GM19397 (cell line): Measurements from ENCODE around the gene ITPRIPL2.

Experiments
- ATAC-seq: cut with Tn5 transposase; IDR thresholded peaks from one replicate; pipeline ENCODE4 v1.9.1; 2021; ENCODE audit warnings: mild to moderate bottlenecking, moderate library complexity; ENCODE audit not compliant: unreplicated experiment

The ITPRIPL2 gene

GRCh38 chr16:19119564-19119963 lies 5.8 kb downstream of the ITPRIPL2 start:
- ATAC-seq = no peak

DNA sequence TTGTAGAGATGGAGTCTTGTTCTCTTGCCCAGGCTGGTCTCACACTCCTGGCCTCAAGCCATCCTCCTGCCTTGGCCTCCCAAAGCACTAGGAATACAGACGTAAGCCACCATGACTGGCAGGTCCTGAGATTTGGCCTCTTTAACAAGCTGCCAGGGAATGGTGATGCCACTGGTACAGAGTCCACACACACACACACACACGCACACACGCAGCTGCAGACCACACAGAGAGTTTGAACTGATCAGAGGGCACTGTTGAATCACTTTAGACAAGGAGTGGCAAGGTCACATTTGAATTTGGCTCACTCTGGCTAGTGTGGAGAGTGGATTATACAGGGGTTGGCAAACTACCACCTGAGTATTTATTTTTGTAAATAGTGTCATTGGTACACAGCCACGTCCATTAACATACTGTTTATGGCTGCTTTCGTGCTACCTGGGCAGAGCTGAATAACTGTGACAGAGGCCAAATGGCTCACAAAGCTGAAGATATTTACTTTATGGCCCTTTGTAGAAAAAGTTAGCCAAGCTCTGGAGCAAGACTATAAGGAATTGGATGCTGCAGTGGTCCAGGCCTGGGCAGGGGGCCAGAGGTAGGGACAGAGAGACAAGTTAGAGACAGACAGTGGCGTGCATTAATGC lies 9.9 kb downstream of the ITPRIPL2 start:
- ATAC-seq = no peak

DNA sequence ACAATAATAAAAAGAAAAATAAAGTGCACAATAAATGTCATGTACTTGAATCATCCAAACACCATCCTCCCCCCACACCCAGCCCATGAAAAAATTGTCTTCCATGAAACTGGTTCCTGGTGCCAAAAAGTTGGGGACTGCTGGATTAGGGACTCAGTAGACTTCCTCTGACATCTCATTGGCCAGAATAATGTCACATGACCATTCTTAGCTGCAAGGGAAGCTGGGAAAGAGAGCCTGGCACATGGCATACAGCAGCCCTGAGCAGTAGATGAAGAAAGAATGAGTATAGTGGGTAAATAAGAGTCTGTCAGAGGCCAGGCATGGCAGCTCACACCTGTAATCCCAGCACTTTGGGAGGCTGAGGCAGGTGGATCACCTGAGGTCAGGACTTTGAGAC lies 12.5 kb downstream of the ITPRIPL2 start:
- no peak for ATAC-seq

DNA sequence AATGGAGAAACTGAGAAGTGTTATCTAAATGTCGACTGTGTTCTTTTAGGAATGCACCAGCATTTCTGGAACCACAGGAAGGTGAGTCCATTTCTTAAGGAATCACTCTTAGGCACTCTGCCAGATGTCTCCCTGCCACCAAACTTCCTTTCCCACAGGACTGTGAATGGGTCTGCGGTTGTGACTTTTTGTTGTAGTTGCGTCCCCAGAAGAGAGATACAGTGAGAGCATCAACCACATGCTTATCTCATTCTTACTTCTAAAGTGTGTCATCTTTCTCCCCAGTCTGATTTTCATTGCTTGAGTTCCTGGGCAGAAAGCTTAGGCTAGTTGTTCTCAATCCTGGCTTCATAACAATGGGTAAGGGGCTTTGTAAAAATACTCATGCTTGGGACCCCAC lies 13.4 kb downstream of the ITPRIPL2 start:
- ATAC-seq = no peak

- no peak for ATAC-seq
Measured at GRCh38 chr16:19127674-19128131, 13.9 kb downstream of the ITPRIPL2 start.

DNA sequence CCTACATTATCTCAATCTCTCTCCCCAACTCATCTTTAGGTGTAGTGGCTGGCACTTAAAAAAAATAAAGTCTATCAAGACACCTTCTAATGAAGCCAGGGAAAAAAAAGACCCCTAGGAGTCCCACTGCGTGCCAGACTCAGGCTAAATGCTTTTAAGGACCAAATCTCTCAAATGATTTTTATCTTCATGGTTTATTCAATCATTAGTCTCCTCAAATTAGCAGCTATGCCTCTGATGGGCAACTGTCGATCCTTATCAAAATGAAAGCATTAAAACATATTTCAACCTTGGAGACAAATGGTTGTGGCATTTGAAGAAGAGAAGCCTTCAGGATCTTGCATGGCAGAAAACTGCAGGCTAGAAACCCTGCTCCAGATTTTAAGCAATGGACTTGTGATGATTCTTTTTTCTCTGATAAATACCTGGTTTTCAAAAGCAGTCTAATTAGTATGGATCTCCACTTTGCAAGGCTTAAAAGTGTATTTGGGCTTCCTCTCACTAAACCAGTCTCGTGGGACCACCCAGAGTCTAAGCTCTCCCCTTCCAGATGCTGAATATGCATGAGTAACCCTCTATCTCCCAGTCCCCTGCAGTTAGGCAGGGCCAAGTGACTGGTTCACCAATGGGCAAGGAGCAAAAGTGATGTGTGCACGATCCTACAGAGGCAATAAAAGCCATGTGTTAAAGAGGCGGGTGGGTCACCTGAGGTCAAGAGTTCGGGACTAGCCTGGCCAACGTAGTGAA lies 14.9 kb downstream of the ITPRIPL2 start:
- ATAC-seq = no peak

DNA sequence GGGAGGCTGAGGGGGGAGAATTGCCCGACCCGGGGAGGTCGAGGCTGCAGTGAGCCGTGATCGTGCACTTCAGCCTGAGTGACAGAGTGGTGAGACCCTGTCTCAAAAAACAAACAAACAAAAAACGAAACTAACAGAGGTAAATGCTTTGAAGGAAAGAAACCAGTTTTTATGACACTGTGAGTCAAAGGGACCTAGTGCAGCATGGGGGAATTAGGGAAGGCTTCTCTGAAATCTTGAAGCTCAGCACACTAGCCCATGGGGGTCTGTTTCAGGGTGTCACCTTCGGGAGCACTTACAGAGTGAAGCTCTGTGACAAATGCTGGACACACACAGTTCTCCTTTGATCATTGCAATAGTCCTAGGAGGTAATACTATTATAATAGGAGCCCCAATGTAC lies 16.6 kb downstream of the ITPRIPL2 start:
- ATAC-seq = no peak

DNA sequence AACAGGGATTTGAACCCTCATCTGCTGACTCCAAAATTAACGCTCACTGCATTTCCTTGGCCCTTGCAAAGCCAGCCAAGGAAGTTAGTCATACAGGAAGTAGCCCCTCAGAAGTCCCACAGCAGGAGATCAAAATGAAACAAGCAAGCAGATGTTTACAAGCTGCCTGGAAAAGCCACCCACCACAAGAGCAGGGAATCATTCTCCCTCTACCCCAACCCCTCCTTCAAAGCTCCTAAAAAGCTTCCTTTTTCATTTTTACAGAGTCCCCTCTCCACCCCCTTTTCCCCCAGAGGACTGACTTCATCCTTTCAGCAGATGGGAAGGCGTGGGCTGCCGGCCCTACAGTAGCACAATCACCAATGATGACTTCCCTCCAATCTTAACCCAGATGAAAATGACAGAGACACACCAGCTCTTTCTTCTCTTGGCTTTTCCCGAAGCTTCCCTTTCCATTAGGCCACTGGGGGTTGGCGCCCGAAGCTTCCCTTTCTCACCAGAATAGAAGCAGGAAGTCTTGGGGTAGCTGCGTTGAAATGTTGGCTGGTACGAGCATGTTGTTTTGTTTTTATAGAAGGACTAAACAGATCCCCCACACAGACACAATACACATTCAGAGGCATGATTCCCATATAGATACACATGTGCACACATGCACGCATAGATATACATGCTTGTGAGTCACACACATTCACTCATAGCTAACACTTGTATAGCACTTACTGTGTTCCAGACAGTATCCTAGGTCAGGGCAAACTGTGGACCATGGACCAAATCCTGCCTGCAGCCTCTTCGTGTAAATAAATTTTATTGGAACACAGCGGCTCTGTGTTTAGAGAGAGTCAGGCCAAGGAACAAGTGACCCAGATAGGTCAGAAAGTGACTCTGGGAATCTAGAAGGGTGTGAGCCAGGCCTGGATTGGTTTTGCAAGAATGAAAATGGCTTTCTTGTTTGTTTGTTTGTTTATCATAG lies 17.4 kb downstream of the ITPRIPL2 start:
- ATAC-seq = no peak

- ATAC-seq = no peak
Measured at GRCh38 chr16:19131825-19132218, 18.1 kb downstream of the ITPRIPL2 start.

DNA sequence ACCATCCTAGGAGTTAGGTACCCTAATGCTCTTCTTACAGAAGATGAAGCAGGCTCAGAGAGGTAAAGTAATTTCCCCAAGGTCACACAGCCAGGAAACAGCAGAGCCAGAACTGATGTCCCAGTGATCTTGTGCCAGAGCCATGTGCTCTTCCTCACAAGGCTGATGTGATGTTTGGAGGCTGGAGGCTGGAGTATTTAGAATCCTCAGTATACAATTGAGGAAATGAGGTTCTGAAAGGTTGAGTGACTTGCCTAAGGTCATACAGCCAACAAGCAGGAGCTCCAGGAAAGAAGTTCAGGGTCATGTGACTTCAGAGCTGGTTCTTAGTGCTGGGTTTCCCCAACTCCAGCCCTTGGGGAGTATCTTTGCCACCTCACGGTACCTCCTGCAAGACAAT lies 18.5 kb downstream of the ITPRIPL2 start:
- no peak for ATAC-seq

DNA sequence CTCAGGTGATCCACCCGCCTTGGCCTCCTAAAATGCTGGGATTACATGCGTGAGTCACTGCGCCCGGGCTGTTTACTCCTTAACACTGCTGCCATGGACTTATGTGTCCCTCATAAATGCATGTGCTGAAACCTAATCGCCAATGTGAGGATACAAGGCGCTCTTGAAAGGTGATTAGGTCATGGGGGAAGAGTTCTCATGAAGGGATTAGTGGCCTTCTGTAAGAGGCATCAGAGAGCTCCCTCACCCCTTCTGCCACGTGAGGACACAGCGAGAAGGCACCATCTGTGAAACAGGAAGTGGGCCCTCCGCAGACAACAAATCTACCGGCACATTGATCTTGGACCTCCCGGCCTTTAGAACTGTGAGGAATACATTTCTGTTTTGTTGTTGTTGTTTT lies 19.1 kb downstream of the ITPRIPL2 start:
- no peak for ATAC-seq

DNA sequence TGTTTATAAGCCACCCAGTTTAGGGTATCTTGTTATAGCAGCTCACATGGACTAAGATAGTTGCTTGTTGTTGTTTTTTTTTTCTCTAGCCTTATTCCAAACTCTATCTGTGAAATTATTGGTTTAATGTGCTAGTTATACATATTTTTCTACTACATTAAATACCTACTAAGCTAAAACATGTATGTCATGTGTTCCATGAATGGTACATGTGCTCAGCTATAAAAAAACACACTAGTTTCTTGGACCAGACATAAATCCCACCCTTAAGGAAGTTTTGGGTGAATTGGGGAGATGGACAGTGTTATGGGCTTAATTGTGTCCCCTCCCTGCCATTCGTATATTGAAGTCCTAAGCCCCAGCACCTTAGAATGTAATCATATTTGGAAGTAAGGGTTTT lies 19.8 kb downstream of the ITPRIPL2 start:
- no peak for ATAC-seq

DNA sequence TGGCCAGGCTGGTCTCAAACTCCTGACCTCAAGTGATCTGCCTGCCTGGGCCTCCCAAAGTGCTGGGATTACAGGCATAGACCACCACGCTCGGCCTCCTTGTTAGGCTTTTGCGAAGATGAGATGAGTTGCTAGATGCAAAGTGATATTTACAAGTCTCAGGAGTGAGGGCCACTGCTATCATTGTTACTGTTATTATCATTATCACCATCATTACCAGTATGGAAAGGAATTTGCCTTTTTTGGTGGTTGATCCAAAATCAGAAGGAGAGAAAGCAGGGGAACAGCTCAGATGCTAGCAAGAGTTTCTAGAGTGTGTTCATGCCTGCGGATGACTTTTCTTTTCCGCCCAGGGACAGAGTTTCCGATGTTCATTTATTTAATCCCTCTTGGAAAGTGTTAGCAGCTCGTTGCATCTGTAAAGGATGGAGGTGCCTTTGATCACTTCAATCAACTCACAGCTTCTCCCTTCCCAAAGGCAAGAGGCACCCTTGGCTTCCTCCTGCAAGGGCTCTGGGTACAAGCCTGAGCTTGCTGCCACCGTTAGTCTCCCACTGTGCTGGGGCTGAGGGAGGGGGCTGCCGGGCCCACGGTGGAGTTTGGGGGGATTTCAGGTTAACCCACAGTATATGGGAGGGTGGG lies 21.6 kb downstream of the ITPRIPL2 start:
- ATAC-seq = no peak

DNA sequence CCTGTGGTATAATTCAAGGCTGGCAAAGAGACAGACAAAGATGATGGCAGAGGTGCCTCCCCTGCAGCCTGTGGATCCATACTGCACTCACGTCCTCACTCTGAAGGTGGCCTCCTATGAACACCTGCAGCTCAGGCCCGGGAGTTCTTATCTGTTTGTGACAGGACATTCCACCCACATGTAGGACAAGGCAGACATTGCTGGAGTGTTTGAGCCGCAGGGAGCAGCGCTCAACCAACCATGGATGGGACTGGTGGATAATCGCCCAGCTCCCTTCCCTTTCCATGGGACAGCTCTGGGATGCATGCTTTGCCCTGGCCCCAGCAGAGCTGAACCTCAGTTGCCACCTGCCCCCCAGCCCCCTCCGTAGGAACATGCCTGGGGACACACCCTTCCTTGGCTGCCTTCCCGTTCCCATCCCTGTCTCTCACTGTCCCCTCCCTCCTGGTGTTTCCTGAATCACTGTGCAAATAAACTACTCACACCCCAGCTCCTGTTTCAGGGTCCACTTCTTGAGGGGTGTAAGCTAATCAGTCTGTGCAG lies 22.2 kb downstream of the ITPRIPL2 start:
- ATAC-seq = no peak

GRCh38 chr16:19136549-19137196 lies 22.9 kb downstream of the ITPRIPL2 start:
- ATAC-seq = no peak

GRCh38 chr16:19137201-19138128 lies 23.7 kb downstream of the ITPRIPL2 start:
- ATAC-seq = no peak

- no peak for ATAC-seq
Measured at GRCh38 chr16:19138601-19139000, 24.8 kb downstream of the ITPRIPL2 start.

- no peak for ATAC-seq
Measured at GRCh38 chr16:19139436-19140091, 25.8 kb downstream of the ITPRIPL2 start.

DNA sequence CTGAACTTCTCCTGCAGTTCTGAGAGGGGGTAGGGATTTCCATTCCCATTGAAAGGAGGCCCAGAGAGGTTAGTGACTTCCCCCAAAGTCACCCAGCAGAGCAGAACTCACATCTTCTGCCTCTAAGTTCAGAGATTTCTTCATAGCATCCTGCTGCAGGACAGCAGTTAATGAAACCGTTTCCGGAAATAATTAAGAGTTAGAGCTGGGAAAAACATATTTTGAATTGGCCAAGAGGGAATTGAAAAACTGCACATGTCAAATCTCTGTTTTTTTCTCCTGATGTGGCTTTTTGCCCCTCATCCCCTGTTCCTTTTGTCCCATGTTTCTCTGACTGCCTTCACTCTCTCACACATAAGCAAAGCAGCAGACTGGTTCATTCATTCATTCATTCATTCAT lies 26.6 kb downstream of the ITPRIPL2 start:
- ATAC-seq = no peak
